Measurements from ENCODE around the gene PTCH2.
A peak's percentile ranks its signal among the peaks of the same experiment; 100 is the strongest.
"Not testable (repeated sequence)": the region's sequence is repeated elsewhere in the genome, so short reads cannot be mapped to it uniquely, and the experiment has no call there.

Gene PTCH2

GRCh38 chr1:44802306-44803061 is 40.6 kb downstream of the PTCH2 start:
- DNase-seq: no peak

DNA sequence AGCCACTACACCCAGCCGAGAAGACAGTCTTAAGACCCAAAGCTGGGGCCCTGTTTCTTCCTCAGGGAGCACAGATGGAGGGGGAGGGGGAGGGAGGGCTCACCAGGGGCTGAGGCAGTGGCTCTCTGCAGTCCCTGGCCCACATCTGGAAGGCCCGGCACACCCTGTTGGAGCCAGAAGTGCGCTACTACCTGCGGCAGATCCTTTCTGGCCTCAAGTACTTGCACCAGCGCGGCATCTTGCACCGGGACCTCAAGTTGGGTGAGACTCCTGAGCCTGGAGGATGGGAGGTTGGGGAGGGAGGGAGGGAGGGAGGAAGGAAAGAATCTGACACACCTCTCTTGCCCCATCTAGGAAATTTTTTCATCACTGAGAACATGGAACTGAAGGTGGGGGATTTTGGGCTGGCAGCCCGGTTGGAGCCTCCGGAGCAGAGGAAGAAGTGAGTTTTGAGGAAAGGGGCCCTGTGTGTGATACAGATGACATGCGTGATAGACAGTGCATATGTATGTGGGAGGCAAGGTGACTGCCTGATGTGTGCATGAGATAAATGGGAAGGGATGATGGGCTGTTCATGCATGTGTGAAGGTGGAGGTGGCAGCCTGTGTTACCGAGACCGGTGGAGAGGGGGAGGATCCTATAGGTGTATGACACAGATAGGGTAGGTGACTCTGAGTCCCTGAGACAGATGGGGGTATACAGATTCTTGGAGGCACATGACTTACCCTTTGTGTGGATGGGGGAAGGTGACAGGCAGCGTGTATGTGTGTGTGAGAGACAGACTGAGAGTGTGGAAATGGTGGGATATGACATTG is 41.4 kb downstream of the PTCH2 start:
- DNase-seq: no peak

DNA sequence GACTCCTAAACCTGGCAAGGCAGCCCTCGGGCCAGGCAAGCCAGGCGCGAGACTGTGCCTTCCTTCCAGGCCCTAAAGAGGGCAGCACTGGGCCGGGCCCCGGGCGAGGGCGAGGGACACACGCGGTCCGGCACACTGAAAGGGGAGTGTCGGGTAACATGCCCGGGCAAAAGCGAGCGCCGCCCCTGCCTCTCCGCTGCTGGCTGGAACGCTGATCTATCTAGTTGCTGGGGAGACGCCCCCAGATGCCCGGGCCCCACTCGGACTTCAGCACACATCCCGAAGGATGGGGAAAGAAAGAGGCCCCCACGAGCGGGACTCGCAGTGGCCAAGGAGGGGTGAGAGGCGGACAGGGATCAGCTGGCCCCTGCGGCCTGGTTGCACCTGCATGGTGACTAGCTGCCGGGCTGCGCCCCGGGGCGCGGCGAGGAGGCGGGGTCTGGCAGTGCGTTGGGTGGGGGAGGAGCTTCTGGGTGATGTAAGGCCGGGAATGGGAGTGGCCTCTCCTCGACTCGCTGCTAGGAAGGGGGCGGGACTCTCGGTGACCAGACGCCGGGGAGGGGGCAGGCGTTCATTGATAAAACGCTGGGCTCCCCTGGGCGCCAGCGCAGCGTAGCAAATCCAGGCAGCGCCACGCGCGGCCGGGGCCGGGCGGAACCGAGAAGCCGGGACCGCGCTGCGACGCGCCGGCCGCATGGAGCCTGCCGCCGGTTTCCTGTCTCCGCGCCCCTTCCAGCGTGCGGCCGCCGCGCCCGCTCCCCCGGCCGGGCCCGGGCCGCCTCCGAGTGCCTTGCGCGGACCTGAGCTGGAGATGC is 43.1 kb downstream of the PTCH2 start, which contains the start of gene PLK3:
Gene PLK3, plus strand, starts transcription at position 608 of the 815 bp plus-strand sequence. Its CDS starts 87 bp downstream, at position 695.
- peak; percentile 98 for DNase-seq

DNA sequence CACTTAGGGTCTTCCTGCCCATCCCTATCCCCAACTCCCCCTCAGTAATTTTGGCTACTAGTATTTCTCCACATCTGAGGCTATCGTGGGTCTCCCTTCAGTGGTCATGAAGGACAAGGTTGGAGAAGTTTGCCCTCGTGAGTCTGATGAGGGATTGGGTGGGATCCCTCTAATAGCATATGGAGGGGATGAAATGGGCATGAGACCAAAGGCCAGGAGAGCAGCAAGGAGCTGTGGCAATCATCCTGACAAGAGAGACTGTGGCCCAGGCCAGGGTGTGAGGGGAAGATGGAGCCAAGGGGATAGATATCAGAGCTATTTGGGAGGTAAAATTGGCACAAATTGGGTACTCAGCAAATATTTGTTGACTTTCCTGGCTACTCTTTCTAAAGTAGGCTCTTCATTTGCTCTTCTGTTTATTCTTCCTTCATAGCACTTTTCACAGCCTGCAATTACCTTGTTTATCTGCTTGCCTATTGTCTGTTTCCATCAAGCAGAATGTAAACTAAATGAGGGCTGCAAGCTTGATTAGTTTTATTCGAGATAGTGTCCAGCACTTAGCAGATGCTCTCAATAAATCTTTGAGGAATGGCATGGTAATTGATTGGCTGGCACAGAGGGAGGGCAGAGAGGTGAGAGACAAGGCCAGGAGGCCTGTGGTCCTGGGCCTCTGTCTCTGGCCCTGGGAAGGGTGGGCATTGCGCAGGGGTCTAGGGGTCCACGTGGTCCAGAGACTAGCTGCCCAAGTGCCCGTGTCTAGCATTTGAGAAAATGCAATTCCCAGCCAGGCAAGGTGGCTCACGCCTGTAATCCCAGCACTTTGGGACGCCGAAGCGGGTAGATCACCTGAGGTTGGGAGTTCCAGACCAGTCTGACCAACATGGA is 44.3 kb downstream of the PTCH2 start:
- DNase-seq: peak; percentile 39

DNA sequence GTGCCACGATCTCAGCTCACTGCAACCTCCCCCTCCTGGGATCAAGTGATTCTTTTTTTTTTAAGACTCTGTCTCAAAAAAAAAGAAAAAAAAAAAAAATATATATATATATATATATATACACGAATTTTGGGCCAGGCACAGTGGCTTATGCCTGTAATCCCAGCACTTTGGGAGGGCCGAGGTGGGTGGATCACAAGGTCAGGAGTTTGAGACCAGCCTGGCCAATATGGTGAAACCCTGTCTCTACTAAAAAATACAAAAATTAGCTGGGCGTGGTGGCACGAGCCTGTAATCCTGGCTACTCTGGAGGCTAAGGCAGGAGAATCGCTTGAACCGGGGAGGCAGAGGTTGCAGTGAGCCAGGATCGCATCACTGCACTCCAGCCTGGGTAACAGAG is 45.2 kb downstream of the PTCH2 start:
- not testable (repeated sequence) for DNase-seq

DNA sequence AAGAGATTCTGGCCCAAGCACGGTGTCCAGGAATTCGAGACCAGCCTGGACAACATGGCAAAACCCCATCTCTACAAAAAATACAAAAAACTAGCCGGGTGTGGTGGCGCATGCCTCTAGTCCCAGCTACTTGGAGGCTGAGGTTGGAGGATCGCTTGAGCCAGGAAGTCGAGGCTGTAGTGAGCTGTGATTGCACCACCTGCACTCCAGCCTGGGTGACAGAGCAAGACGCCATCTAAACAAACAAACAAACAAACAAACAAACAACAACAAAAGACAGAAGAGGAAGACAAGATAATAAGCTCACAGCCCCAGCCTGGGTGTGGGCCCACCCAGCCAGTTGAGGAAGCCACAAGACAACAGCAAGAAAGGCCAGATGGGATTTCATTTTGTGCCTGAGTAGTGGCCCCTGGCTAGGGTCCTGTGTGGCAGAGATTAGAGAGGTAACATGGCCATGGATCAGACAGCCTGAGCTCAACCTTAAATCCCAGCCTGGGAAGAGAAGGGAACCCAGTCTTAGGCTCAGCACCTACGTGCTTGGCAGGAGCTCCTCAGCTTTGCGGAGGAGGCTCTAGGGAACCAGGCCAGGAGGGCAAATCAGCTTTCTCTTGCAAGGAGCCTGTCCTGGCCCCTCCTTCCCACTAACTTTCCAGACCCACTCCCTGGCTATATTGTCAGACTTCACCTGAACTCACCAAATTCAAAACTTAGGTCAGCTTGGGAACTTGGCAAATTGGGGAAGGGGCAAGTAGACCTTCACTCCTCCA is 50.1 kb downstream of the PTCH2 start:
- no peak for DNase-seq

GRCh38 chr1:44790968-44791801 is 51.9 kb downstream of the PTCH2 start:
- DNase-seq: no peak

GRCh38 chr1:44788120-44788860 is 54.8 kb downstream of the PTCH2 start, which contains the start of gene BEST4:
BEST4 (minus strand) TSS chr1:44788170; CDS start chr1:44787705, 465 bp downstream.
- DNase-seq: no peak

DNA sequence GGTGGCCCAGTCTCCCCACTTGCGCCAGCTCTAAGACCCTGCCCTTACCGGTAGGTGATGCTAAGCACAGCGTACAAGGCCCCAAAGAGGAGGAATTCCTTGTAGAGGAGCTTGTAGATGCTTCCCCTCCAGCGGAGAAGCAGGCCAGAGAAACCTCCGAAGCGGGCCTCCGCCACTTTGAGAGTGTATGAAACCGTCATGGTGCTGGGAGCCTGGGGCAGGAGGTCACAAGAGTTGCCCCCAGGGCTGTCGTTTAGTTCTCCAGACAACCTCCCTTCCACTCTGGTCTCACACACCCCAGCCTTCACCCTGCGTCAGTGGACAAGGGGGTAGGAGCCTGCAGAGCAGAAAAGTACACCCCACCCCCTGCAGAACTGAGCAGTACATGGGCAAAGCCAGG is 55.5 kb downstream of the PTCH2 start:
- no peak for DNase-seq

- DNase-seq: no peak
Measured at GRCh38 chr1:44786841-44787426, 56.1 kb downstream of the PTCH2 start.

DNA sequence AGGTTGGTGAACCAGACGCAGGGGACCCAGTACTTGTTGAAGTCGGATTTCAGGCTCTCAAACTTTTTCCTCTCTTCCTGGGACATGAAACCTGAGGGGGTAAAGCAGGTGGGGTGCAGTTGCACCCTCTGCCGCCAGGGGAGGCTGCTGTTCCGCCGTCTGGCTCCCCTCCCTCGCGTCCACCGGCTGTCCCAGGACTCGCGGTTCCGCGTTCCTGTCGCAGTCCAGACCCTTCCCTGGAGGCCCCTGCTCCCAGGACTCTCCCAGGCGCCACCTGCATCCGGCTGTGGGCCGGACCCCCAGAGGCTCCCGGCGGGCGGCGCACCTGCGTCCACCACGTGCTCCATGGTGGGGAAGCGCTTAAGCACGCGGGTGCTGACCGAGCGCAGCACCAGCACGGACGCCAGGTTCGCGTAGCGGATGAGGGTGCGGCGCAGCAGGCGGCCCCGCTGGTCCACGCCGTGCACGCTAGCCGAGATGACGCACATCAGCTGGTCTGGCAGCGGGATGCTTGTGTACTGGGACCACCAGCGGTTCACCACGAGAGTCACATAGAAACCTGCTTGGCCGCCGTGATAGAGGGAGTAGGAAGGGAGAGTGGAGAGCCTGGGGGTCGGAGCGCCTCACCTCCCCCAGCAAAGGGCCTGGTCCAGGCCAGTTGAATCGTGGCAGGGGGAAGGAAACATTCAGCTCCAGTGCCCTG is 56.8 kb downstream of the PTCH2 start:
- no peak for DNase-seq

DNA sequence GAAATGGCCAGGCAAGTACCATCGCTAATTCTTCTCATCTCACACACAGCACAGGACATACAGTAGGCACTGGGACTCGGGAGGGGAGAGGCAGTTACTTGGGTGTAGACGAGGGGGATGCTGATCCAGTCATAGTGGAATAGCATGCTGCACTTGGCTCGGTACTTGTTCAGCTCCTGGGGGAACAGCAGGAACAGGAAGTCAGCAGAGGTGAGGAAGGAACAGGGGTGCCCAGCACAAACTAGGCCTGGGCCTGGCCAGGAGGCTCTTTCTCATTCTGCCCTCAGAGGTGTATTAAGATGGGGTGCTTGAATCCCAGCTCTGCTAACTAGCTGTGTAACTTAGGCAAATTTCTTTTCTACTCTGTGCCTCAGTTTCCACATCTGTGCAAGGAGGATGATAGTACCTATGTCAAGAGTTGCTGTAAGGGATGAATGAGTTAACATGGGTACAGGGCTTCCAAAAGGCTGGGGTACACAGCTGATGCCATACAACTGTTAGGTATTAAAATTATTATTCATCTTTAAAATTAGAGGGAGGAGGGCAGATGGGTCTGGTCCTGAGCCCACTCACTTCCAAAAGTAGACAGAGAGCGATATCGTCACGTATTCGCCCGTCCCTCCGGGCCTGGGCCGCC is 57.4 kb downstream of the PTCH2 start:
- DNase-seq: no peak

DNA sequence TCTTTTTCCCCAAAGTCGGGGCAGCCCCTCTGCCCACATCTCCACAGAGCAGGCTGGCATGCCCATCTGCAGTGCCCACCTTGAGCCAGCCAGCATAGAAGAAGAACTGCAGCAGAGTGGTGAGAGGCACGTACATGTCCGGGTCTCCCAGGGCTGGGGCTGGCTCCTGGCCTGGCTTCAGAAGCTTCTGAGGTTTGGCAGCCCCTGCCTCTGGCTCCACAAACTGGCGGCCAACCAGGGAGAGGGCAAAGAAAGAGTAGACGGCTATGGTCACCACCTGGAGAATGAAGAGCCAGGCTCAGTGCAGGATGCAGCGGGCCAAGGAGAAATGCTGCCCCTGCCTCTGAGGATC is 58.0 kb downstream of the PTCH2 start:
- DNase-seq: no peak

DNA sequence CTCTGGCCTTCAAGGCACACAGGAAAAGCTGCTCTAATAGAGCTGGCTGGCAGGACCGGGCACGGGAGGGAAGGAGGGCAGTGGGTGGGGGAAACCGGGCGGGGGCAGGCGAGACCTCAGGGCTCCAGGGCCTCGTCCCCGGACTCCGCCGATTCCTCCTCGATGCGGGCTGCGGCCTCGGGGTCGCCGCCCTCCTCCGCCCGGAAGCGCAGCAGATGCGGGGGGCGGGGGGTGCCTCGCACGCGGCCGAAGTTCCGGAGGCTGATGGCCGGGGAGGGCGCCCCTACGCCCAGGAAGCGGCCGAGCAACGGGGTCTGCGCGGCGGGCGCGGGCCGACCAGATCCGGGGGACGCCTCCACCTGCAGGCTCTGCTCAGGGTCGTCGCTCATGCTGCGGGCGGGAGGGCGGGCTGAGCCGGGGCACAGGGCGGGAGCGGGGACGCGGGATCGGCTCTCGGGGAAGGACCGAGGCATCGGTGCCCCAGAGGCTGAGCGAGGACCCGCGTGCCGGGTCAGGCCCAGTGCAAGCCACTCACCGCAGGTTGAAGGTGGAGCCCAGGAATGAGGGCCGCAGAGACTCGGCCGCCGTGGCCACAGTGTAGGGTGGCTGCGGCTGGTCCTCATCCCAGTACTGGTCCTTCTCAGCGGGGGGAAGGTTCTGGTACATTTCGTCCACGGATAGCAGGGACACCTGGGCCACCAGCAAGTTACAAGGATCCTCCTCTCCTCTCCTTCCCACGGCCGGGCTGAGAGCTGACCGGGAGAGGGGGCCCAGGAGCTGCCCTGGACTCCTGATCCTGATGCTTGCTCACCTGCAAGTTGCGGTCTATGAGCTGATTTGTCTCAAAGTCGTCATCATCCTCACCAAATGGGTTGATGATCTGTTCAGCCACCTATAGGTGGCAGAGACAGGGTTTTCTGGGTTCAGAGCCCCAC is 58.7 kb downstream of the PTCH2 start:
- no peak for DNase-seq

DNA sequence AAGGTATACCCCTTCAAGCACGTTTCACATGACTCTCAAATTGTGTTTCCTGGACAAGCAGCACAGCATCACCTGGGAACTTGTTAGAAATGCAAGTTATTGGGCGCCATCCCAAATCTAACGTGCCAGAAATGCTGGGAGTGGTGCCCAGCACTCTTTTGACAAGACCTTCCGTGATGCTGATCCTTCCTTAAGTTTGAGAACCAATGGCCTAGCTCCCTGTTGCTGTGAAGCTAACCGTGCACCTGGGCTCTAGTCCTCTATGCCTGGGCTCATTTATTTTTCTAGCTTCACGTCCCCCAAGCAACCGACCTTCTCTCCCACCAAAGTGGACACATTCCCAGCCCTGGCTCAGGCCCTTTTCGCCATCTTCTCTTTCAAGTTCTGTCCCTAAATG is 59.4 kb downstream of the PTCH2 start:
- no peak for DNase-seq

DNA sequence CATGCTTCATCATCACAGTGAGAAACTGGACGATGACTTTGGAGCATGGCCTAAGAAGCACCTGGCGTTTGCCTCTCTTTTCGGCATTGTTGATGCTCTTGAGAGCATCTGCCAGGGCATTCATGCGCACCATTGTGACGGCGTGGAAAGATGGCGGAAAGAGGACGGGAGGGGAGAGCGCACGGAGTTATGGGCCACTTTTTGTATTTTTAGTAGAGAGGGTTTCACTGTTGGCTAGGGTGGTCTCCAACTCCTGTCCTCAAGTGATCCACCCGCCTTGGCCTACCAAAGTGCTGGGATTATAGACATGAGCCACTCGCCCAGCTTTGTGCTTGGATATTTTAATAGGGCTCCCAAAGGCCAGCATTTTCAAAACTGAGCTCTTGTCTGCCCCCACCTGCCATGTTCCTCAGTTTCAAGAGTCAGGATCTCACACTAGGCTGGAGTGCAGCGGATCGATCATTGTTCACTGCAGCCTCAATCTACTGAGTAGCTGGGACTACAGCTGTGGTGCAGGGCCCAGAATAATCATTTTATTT is 62.4 kb downstream of the PTCH2 start:
- DNase-seq: no peak

Measured in NCI-H345 (cell line).